HepG2 (cell line): ENCODE measurements around the gene SLC2A4. TPM values are rescaled to one million over a fixed set of nuclear protein-coding genes. Genes with fewer than 3 reads are reported as not detected.

Experiments
- ATF7 ChIP-seq, 2 experiments: fragments of 450-650 bp in 1 of 2; sonication (generic) in 1 of 2; formaldehyde crosslinking in 1 of 2; IDR thresholded peaks; 2 replicates each; pipeline versions ENCODE4 v1.4.0 to v1.6.1; 2016 to 2020; ENCODE audit warnings: antibody characterized with exemption in 1 of 2, mild to moderate bottlenecking in 1 of 2, missing genetic modification reagents in 1 of 2
- CBFB ChIP-seq: sonication (generic); formaldehyde crosslinking; IDR thresholded peaks from 2 replicates; pipeline ENCODE4 v1.4.0; 2020; ENCODE audit warnings: missing genetic modification reagents
- CREB1 ChIP-seq, 2 experiments: fragments of 450-650 bp in 1 of 2; IDR thresholded peaks; 2 replicates each; pipeline ENCODE4 v1.6.1; 2016 to 2017; ENCODE audit warnings: control low read depth in 1 of 2, mild to moderate bottlenecking in 1 of 2, missing compliant biosample characterization in 1 of 2, missing genetic modification characterization in 1 of 2
- ESRRA ChIP-seq: sonication (generic); formaldehyde crosslinking; IDR thresholded peaks from 2 replicates; pipeline ENCODE4 v1.5.1; 2020; ENCODE audit warnings: mild to moderate bottlenecking, low read depth, missing genetic modification reagents
- GLMP ChIP-seq: sonication (generic); formaldehyde crosslinking; IDR thresholded peaks from 2 replicates; pipeline ENCODE4 v1.9.0; 2021; ENCODE audit warnings: missing genetic modification reagents, mild to moderate bottlenecking, borderline replicate concordance
- GPBP1L1 ChIP-seq: sonication (generic); formaldehyde crosslinking; IDR thresholded peaks from 2 replicates; pipeline ENCODE4 v1.5.0; 2020; ENCODE audit warnings: mild to moderate bottlenecking, missing genetic modification reagents
- NCOA2 ChIP-seq: sonication (generic); formaldehyde crosslinking; IDR thresholded peaks from 2 replicates; pipeline ENCODE4 v1.8.0; 2022; ENCODE audit warnings: inconsistent platforms
- PCBP1 ChIP-seq: fragments of 200-400 bp; formaldehyde crosslinking; IDR thresholded peaks from 2 replicates; pipeline ENCODE4 v1.6.1; 2017; ENCODE audit warnings: mild to moderate bottlenecking, low read depth, low read length, borderline replicate concordance
- SMAD1 ChIP-seq: sonication (generic); formaldehyde crosslinking; IDR thresholded peaks from 2 replicates; pipeline ENCODE4 v1.4.0; 2020; ENCODE audit warnings: missing genetic modification reagents, low read depth, mild to moderate bottlenecking, borderline replicate concordance
- SP140L ChIP-seq: sonication (generic); formaldehyde crosslinking; IDR thresholded peaks from 2 replicates; pipeline ENCODE4 v1.4.0; 2020; ENCODE audit warnings: missing genetic modification reagents, borderline replicate concordance
- TMF1 ChIP-seq: sonication (generic); formaldehyde crosslinking; IDR thresholded peaks from 2 replicates; pipeline ENCODE4 v1.8.1; 2022; ENCODE audit warnings: low read depth, missing genetic modification reagents
- YEATS2 ChIP-seq: sonication (generic); formaldehyde crosslinking; IDR thresholded peaks from 2 replicates; pipeline ENCODE4 v1.4.0; 2020; ENCODE audit warnings: missing genetic modification reagents, borderline replicate concordance
- ZBTB46 ChIP-seq: sonication (generic); formaldehyde crosslinking; IDR thresholded peaks from 2 replicates; pipeline ENCODE4 v1.4.0; 2020; ENCODE audit warnings: mild to moderate bottlenecking, missing genetic modification reagents, borderline replicate concordance
- ZNF138 ChIP-seq: sonication (generic); formaldehyde crosslinking; IDR thresholded peaks from 2 replicates; pipeline ENCODE4 v1.5.0; 2020; ENCODE audit warnings: mild to moderate bottlenecking, low read depth, missing genetic modification reagents
- ZNF180 ChIP-seq: sonication (generic); formaldehyde crosslinking; IDR thresholded peaks from 2 replicates; pipeline ENCODE4 v1.4.0; 2020; ENCODE audit warnings: low read depth, missing genetic modification reagents, borderline replicate concordance
- ZNF460 ChIP-seq: sonication (generic); formaldehyde crosslinking; IDR thresholded peaks from 2 replicates; pipeline ENCODE4 v1.5.1; 2020; ENCODE audit warnings: missing genetic modification reagents, mild to moderate bottlenecking, borderline replicate concordance
- ZNF530 ChIP-seq: sonication (generic); formaldehyde crosslinking; IDR thresholded peaks from 2 replicates; pipeline ENCODE4 v1.5.0; 2020; ENCODE audit warnings: low read depth, mild to moderate bottlenecking, missing genetic modification reagents
- polyA plus RNA-seq, 8 experiments: library from polyadenylated mRNA; depleted of rRNA in 3 of 8; stranded (reverse) in 7 of 8; unstranded in 1 of 8; fragments of >200 nt; fragmentation: Illumina TruSeq in 4 of 8; extraction: Trizol in 4 of 8; gene quantifications; 2 replicates each; pipeline versions ENCODE4 v1.2.1 to v1.2.3, GENCODE V29; 2011 to 2016; ENCODE audit warnings: low read depth in 4 of 8, missing spikeins in 1 of 8, mixed read lengths in 1 of 8; ENCODE audit not compliant: insufficient read depth in 1 of 8
- total RNA-seq, 5 experiments: library from RNA; depleted of rRNA; stranded (reverse); fragments of >200 nt; fragmentation: Illumina TruSeq; extraction: Trizol; gene quantifications; 2 replicates each; pipeline ENCODE4 v1.2.3, GENCODE V29; 2016; ENCODE audit warnings: low read depth in 1 of 5
- TF ChIP-seq, protein P1 (sequence below): sonication (generic); formaldehyde crosslinking; IDR thresholded peaks from 2 replicates; pipeline ENCODE4 v1.8.0; 2023; ENCODE audit warnings: mild to moderate bottlenecking, missing genetic modification reagents
- TF ChIP-seq, protein P2 (sequence below): sonication (generic); formaldehyde crosslinking; IDR thresholded peaks from 2 replicates; pipeline ENCODE4 v1.4.0; 2020; ENCODE audit warnings: missing genetic modification reagents

Gene SLC2A4
- total and polyA plus RNA-seq, 2 of the 13 experiments (the other 11 are each of a cell fraction or from before 2014, with no cell fraction given), result 4.9 to 5.8 TPM

GRCh38 chr17:7323731-7324437 lies 42.4 kb downstream of the SLC2A4 start (continued):
- TF ChIP-seq ZBTB46 (CRISPR knock-in tag), result no peak
- TF ChIP-seq ZNF460, result no peak
- TF ChIP-seq ZNF180 (CRISPR knock-in tag), result no peak
- no peak for TF ChIP-seq GPBP1L1 (CRISPR knock-in tag)
- TF ChIP-seq SP140L (CRISPR knock-in tag), result no peak
- 0 out of 2 replicates have a peak, but pooled peaks have one; percentile 38 for TF ChIP-seq TMF1 (CRISPR knock-in tag)
- no peak for TF ChIP-seq GLMP (CRISPR knock-in tag)
- no peak for TF ChIP-seq CREB1 (IDR thresholded peaks at IDR 0.05)
- no peak for TF ChIP-seq CREB1 (CRISPR knock-in tag; IDR thresholded peaks at IDR 0.05)
- no peak for TF ChIP-seq ZNF530 (CRISPR knock-in tag)
- TF ChIP-seq, protein P1, sequence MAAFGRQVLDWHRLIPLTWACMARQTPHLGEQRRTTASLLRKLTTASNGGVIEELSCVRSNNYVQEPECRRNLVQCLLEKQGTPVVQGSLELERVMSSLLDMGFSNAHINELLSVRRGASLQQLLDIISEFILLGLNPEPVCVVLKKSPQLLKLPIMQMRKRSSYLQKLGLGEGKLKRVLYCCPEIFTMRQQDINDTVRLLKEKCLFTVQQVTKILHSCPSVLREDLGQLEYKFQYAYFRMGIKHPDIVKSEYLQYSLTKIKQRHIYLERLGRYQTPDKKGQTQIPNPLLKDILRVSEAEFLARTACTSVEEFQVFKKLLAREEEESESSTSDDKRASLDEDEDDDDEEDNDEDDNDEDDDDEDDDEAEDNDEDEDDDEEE, result no peak
- no peak for TF ChIP-seq CBFB (CRISPR knock-in tag)
- no peak for TF ChIP-seq NCOA2 (CRISPR knock-in tag)
- TF ChIP-seq, protein P2, sequence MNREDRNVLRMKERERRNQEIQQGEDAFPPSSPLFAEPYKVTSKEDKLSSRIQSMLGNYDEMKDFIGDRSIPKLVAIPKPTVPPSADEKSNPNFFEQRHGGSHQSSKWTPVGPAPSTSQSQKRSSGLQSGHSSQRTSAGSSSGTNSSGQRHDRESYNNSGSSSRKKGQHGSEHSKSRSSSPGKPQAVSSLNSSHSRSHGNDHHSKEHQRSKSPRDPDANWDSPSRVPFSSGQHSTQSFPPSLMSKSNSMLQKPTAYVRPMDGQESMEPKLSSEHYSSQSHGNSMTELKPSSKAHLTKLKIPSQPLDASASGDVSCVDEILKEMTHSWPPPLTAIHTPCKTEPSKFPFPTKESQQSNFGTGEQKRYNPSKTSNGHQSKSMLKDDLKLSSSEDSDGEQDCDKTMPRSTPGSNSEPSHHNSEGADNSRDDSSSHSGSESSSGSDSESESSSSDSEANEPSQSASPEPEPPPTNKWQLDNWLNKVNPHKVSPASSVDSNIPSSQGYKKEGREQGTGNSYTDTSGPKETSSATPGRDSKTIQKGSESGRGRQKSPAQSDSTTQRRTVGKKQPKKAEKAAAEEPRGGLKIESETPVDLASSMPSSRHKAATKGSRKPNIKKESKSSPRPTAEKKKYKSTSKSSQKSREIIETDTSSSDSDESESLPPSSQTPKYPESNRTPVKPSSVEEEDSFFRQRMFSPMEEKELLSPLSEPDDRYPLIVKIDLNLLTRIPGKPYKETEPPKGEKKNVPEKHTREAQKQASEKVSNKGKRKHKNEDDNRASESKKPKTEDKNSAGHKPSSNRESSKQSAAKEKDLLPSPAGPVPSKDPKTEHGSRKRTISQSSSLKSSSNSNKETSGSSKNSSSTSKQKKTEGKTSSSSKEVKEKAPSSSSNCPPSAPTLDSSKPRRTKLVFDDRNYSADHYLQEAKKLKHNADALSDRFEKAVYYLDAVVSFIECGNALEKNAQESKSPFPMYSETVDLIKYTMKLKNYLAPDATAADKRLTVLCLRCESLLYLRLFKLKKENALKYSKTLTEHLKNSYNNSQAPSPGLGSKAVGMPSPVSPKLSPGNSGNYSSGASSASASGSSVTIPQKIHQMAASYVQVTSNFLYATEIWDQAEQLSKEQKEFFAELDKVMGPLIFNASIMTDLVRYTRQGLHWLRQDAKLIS (CRISPR knock-in tag), result no peak
- no peak for TF ChIP-seq ATF7 (IDR thresholded peaks at IDR 0.05)
- no peak for TF ChIP-seq ATF7 (CRISPR knock-in tag; IDR thresholded peaks at IDR 0.05)
- 0 out of 2 replicates have a peak, but pooled peaks have one; percentile 33 for TF ChIP-seq SMAD1 (CRISPR knock-in tag)
- TF ChIP-seq ZNF138 (CRISPR knock-in tag), result no peak
- TF ChIP-seq YEATS2 (CRISPR knock-in tag), result no peak
- TF ChIP-seq ESRRA (CRISPR knock-in tag), result no peak
- 0 out of 2 replicates have a peak, but pooled peaks have one; percentile 47 for TF ChIP-seq PCBP1
